Measurements from ENCODE around the gene LOXL3.

DNA sequence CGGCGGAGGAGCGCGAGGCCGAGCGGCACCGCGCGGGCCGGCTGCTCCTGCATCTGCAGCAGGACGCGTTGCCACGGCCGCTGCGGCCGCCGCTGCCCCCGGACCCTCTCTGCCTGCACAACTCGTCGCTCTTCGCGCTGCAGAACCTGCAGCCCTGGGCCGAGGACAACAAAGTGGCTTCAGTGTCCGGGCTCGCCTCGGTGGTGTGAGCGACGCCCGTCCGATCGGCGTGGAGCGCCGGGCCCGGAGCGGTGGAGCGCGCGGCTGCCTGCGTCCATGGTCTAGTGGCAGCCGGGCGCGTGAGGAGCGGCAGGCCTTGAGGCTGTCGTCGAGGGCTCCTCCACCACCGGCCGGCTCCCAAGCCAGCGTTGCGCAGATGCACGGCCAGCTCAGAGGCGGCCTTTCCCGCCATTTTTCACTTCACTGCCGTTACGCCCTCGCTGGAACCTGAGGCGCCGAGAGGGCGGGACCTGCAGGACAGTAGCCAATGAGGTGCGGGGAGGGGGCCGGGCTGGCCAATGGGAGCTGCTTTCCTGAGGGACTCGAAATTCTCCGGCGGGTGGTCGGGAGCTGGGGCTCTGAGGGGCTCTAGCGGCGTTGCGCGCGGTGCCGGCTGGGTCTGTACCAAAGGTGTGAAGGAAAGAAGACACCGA is 37.6 kb downstream of the LOXL3 start:
- TF ChIP-seq, protein P1, sequence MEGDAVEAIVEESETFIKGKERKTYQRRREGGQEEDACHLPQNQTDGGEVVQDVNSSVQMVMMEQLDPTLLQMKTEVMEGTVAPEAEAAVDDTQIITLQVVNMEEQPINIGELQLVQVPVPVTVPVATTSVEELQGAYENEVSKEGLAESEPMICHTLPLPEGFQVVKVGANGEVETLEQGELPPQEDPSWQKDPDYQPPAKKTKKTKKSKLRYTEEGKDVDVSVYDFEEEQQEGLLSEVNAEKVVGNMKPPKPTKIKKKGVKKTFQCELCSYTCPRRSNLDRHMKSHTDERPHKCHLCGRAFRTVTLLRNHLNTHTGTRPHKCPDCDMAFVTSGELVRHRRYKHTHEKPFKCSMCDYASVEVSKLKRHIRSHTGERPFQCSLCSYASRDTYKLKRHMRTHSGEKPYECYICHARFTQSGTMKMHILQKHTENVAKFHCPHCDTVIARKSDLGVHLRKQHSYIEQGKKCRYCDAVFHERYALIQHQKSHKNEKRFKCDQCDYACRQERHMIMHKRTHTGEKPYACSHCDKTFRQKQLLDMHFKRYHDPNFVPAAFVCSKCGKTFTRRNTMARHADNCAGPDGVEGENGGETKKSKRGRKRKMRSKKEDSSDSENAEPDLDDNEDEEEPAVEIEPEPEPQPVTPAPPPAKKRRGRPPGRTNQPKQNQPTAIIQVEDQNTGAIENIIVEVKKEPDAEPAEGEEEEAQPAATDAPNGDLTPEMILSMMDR (IDR thresholded peaks at IDR 0.05) = no peak
- TF ChIP-seq POLR2A (IDR thresholded peaks at IDR 0.05) = no peak

Data from prostate gland (tissue), 2 donors.